Activated naive CD4-positive, alpha-beta T cell treated with anti-CD3 and anti-CD28 coated beads, Interleukin-2, amount 50 U/mL, for 72 hours (primary cell): ENCODE results near the gene KCNK7. TPM values are rescaled to one million over a fixed set of nuclear protein-coding genes. Genes with fewer than 3 reads are reported as not detected.
"Not testable (repeated sequence)": the region's sequence is repeated elsewhere in the genome, so short reads cannot be mapped to it uniquely, and the experiment has no call there.

Source experiments
- ATAC-seq, 2 donors: fragments of 150-1000 bp; cut with Tn5 transposase; 2 replicates each; pipeline ENCODE4 v1.10.0; 2021; ENCODE audit warnings: mild to moderate bottlenecking in 2 of 2, moderate library complexity in 2 of 2
- DNase-seq, 2 donors: peaks; one replicate each; pipeline ENCODE4 v3.0.0; 2021 to 2022; ENCODE audit warnings: low spot score in 2 of 2
- H3K27ac Mint-ChIP-seq, 2 donors: one replicate each; pipeline ENCODE4 v1.8.0; 2022; ENCODE audit warnings: mild to moderate bottlenecking in 2 of 2, mixed read lengths in 2 of 2
- H3K36me3 Mint-ChIP-seq, 2 donors: one replicate each; pipeline ENCODE4 v1.8.0; 2022; ENCODE audit warnings: mixed read lengths in 2 of 2
- H3K9me3 Mint-ChIP-seq, 2 donors: one replicate each; pipeline ENCODE4 v1.8.0; 2022; ENCODE audit warnings: mixed read lengths in 2 of 2
- total RNA-seq, 2 donors: library from RNA; stranded (reverse); gene quantifications; one replicate each; pipeline ENCODE4 v1.2.3, GENCODE V29; 2022

KCNK7 gene
- total RNA-seq: under 1 TPM; 0.66 to 0.74 TPM

- H3K27ac Mint-ChIP-seq: peak within 1 kb of the TSS; percentile 70
- no peaks in the 10 kb centered on the region for H3K9me3 Mint-ChIP-seq
- H3K36me3 Mint-ChIP-seq: no peaks in the 10 kb centered on the region
- no peak for DNase-seq
- peak; percentile 3 to 20 for ATAC-seq
Observed at GRCh38 chr11:65595543-65596281, at the start of gene KCNK7. TSS of gene KCNK7 (minus strand) at chr11:65595800. CDS start at chr11:65595772, 28 bp downstream.

- DNase-seq (no peak), ATAC-seq (no peak)
- Mint-ChIP-seq H3K9me3 (no peaks in the 10 kb centered on the region), H3K27ac (peak overlapping the region; percentile 36 to 61), H3K36me3 (peaks cover 16 to 18% of the 10 kb centered on the region in 2 donors)
Observed at GRCh38 chr11:65644837-65645236, 49.2 kb upstream of the KCNK7 start.

GRCh38 chr11:65643971-65644370 lies 48.4 kb upstream of the KCNK7 start:
- DNase-seq (peak in 1 of 2 donors; percentile 34), ATAC-seq (peak in 1 of 2 donors; percentile 53)
- H3K36me3 Mint-ChIP-seq: peaks cover 18 to 24% of the 10 kb centered on the region in 2 donors
- peak overlapping the region in 1 of 2 donors; percentile 61 for H3K27ac Mint-ChIP-seq
- H3K9me3 Mint-ChIP-seq: no peaks in the 10 kb centered on the region

GRCh38 chr11:65642014-65642671 lies 46.5 kb upstream of the KCNK7 start:
- peaks cover 23 to 32% of the 10 kb centered on the region in 2 donors for H3K36me3 Mint-ChIP-seq

GRCh38 chr11:65641297-65642013 lies 45.9 kb upstream of the KCNK7 start:
- peak overlapping the region; percentile 79 to 93 for H3K27ac Mint-ChIP-seq
- H3K36me3 Mint-ChIP-seq: peaks cover 23 to 32% of the 10 kb centered on the region in 2 donors
- ATAC-seq (no peak), DNase-seq (no peak)
- no peaks in the 10 kb centered on the region for H3K9me3 Mint-ChIP-seq

More at GRCh38 chr11:65642014-65642671, 46.5 kb upstream of the KCNK7 start:
- ATAC-seq: no peak
- Mint-ChIP-seq H3K9me3 (no peaks in the 10 kb centered on the region), H3K27ac (peak overlapping the region; percentile 57 to 93)
- DNase-seq: no peak

GRCh38 chr11:65640483-65641296 lies 45.1 kb upstream of the KCNK7 start:
- DNase-seq: no peak
- Mint-ChIP-seq H3K9me3 (no peaks in the 10 kb centered on the region), H3K36me3 (peaks cover 23 to 32% of the 10 kb centered on the region in 2 donors), H3K27ac (peak overlapping the region; percentile 86 to 93)
- ATAC-seq: no peak

GRCh38 chr11:65639623-65640482 lies 44.3 kb upstream of the KCNK7 start:
- Mint-ChIP-seq H3K36me3 (peaks cover 23 to 32% of the 10 kb centered on the region in 2 donors), H3K9me3 (no peaks in the 10 kb centered on the region), H3K27ac (peak overlapping the region; percentile 86 to 93)
- ATAC-seq: peak; percentile 27 to 31
- DNase-seq: peak in 1 of 2 donors; percentile 53

GRCh38 chr11:65639228-65639597 lies 43.6 kb upstream of the KCNK7 start:
- H3K36me3 Mint-ChIP-seq: peaks cover 23 to 32% of the 10 kb centered on the region in 2 donors

GRCh38 chr11:65637794-65638419 lies 42.3 kb upstream of the KCNK7 start, which contains the start of gene SIPA1:
TSS of gene SIPA1 (plus strand) at chr11:65638101. CDS start at chr11:65640922, 2,821 bp downstream.
- ATAC-seq (peak; percentile 64 to 72), DNase-seq (peak; percentile 80 to 90)
- Mint-ChIP-seq H3K27ac (peak within 1 kb of the TSS; percentile 93 to 95), H3K9me3 (no peaks in the 10 kb centered on the region), H3K36me3 (peaks cover 23 to 32% of the 10 kb centered on the region in 2 donors)

More at GRCh38 chr11:65639228-65639597, 43.6 kb upstream of the KCNK7 start:
- DNase-seq, ATAC-seq, H3K9me3 Mint-ChIP-seq: not testable (repeated sequence)
- peak overlapping the region; percentile 93 to 95 for H3K27ac Mint-ChIP-seq

GRCh38 chr11:65637032-65637557 lies 41.5 kb upstream of the KCNK7 start:
- Mint-ChIP-seq H3K36me3 (peaks cover 22 to 32% of the 10 kb centered on the region in 2 donors), H3K27ac (peak overlapping the region in 1 of 2 donors; percentile 49), H3K9me3 (no peaks in the 10 kb centered on the region)
- ATAC-seq (no peak), DNase-seq (no peak)

- Mint-ChIP-seq H3K36me3 (peaks cover 15 to 25% of the 10 kb centered on the region in 2 donors), H3K9me3 (no peaks in the 10 kb centered on the region), H3K27ac (peak overlapping the region in 1 of 2 donors; percentile 49)
- DNase-seq (no peak), ATAC-seq (no peak)
Observed at GRCh38 chr11:65636108-65637031, 40.8 kb upstream of the KCNK7 start.

- ATAC-seq: no peak
- H3K27ac Mint-ChIP-seq: no peak overlapping the region
- peaks cover 7 to 18% of the 10 kb centered on the region in 2 donors for H3K36me3 Mint-ChIP-seq
- no peaks in the 10 kb centered on the region for H3K9me3 Mint-ChIP-seq
- DNase-seq: no peak
Observed at GRCh38 chr11:65634905-65635731, 39.5 kb upstream of the KCNK7 start.

GRCh38 chr11:65634440-65634839 lies 38.8 kb upstream of the KCNK7 start:
- H3K36me3 Mint-ChIP-seq: peaks cover 7 to 12% of the 10 kb centered on the region in 2 donors
- peak overlapping the region in 1 of 2 donors; percentile 75 for H3K27ac Mint-ChIP-seq
- no peaks in the 10 kb centered on the region for H3K9me3 Mint-ChIP-seq
- DNase-seq: no peak
- no peak for ATAC-seq
